ENCODE measurements around the gene ASPSCR1. TPM values are rescaled to one million over a fixed set of nuclear protein-coding genes. Genes with fewer than 3 reads are reported as not detected.

ASPSCR1 gene
- total and polyA plus RNA-seq, 9 of the 15 experiments (the other 6 are each of a cell fraction or from before 2014, with no cell fraction given) = 0.90 to 36.9 (median 11.6) TPM

DNA sequence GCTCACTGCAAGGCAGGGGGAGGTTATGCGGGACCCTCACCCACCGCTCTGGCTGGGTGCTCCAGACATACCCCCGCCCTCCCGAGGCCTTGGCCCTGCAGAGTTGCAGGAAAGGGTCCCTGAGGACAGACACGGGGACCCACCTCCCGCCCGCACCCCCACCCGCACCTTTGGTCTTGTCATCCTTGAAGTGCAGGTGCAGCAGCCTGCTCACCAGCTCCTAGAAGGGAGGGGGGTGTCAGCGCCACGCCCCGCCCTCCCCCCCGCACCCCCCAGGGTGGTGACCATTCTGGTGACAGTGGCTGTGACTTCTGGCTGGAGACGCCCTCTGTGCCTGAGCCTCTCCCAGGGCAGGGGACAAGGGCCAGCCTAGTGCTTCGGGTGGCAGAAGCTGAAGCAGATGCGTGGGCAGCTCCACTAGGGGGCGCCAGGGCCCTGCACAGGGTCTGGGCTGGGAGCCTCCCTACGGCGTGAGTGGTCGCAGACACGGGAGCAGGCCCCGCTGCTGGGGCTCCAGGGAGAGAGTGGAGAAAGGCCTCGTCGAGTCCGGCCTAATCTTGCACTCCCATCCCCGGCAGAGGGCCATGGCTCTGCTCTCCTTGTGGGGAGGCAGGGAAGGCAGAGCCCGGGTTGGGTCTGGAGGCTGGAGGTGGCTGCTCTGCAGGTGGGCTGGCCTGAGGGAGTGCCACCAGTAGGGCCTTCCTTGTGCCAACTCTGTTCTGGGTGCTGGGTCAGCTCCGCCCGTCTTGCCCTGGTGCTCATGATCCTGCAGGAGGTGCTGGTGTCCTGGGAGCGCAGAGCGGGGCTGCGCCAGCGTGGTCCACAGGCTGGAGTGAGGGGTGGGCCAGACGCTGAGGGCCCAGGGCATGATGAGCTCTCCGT, 42.5 kb downstream of the ASPSCR1 start (continued):
- TF ChIP-seq, protein P1, sequence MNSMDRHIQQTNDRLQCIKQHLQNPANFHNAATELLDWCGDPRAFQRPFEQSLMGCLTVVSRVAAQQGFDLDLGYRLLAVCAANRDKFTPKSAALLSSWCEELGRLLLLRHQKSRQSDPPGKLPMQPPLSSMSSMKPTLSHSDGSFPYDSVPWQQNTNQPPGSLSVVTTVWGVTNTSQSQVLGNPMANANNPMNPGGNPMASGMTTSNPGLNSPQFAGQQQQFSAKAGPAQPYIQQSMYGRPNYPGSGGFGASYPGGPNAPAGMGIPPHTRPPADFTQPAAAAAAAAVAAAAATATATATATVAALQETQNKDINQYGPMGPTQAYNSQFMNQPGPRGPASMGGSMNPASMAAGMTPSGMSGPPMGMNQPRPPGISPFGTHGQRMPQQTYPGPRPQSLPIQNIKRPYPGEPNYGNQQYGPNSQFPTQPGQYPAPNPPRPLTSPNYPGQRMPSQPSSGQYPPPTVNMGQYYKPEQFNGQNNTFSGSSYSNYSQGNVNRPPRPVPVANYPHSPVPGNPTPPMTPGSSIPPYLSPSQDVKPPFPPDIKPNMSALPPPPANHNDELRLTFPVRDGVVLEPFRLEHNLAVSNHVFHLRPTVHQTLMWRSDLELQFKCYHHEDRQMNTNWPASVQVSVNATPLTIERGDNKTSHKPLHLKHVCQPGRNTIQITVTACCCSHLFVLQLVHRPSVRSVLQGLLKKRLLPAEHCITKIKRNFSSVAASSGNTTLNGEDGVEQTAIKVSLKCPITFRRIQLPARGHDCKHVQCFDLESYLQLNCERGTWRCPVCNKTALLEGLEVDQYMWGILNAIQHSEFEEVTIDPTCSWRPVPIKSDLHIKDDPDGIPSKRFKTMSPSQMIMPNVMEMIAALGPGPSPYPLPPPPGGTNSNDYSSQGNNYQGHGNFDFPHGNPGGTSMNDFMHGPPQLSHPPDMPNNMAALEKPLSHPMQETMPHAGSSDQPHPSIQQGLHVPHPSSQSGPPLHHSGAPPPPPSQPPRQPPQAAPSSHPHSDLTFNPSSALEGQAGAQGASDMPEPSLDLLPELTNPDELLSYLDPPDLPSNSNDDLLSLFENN (IDR thresholded peaks at IDR 0.05; ENCODE audit: low read depth in 2 of 2, low read length in 2 of 2) = no peak
- no peak for TF ChIP-seq BRD9 (IDR thresholded peaks at IDR 0.05; ENCODE audit: low read depth, partially characterized antibody)
- TF ChIP-seq ATF7 (IDR thresholded peaks at IDR 0.05) = no peak
- TF ChIP-seq CHCHD3 (CRISPR knock-in tag; IDR thresholded peaks at IDR 0.05) = no peak
- TF ChIP-seq ZNF24 (IDR thresholded peaks at IDR 0.05) = no peak
- no peak for TF ChIP-seq CBX8 (IDR thresholded peaks at IDR 0.05; ENCODE audit: borderline replicate concordance, extremely low read depth, low read depth, low read length, poor library complexity, severe bottlenecking)
- TF ChIP-seq, protein P2, sequence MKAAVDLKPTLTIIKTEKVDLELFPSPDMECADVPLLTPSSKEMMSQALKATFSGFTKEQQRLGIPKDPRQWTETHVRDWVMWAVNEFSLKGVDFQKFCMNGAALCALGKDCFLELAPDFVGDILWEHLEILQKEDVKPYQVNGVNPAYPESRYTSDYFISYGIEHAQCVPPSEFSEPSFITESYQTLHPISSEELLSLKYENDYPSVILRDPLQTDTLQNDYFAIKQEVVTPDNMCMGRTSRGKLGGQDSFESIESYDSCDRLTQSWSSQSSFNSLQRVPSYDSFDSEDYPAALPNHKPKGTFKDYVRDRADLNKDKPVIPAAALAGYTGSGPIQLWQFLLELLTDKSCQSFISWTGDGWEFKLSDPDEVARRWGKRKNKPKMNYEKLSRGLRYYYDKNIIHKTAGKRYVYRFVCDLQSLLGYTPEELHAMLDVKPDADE (conservative IDR thresholded peaks at IDR 0.05; ENCODE audit: control insufficient read depth, low read depth, low read length) = no peak
- TF ChIP-seq CEBPB (tag; IDR thresholded peaks at IDR 0.05) = no peak
- TF ChIP-seq ZNF436 (CRISPR knock-in tag; IDR thresholded peaks at IDR 0.05) = no peak
- TF ChIP-seq SRSF9 (IDR thresholded peaks at IDR 0.05; ENCODE audit: borderline replicate concordance, low read depth, low read length) = no peak
- no peak for TF ChIP-seq ZNF354B (CRISPR knock-in tag; IDR thresholded peaks at IDR 0.05)
- TF ChIP-seq HDAC6 (IDR thresholded peaks at IDR 0.05; ENCODE audit: low read depth, low read length) = no peak
- no peak for TF ChIP-seq NFRKB (IDR thresholded peaks at IDR 0.05; ENCODE audit: low read depth)
- TF ChIP-seq, protein P3, sequence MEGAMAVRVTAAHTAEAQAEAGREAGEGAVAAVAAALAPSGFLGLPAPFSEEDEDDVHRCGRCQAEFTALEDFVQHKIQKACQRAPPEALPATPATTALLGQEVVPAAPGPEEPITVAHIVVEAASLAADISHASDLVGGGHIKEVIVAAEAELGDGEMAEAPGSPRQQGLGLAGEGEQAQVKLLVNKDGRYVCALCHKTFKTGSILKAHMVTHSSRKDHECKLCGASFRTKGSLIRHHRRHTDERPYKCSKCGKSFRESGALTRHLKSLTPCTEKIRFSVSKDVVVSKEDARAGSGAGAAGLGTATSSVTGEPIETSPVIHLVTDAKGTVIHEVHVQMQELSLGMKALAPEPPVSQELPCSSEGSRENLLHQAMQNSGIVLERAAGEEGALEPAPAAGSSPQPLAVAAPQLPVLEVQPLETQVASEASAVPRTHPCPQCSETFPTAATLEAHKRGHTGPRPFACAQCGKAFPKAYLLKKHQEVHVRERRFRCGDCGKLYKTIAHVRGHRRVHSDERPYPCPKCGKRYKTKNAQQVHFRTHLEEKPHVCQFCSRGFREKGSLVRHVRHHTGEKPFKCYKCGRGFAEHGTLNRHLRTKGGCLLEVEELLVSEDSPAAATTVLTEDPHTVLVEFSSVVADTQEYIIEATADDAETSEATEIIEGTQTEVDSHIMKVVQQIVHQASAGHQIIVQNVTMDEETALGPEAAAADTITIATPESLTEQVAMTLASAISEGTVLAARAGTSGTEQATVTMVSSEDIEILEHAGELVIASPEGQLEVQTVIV (CRISPR knock-in tag; IDR thresholded peaks at IDR 0.05; ENCODE audit: borderline replicate concordance) = no peak
- TF ChIP-seq EWSR1 (IDR thresholded peaks at IDR 0.05; ENCODE audit: borderline replicate concordance, low read depth, partially characterized antibody) = no peak
- peak in 1 of 3 experiments; percentile 30 for TF ChIP-seq YY1 (IDR thresholded peaks at IDR 0.05; ENCODE audit: borderline replicate concordance in 1 of 3, control insufficient read depth in 1 of 3, extremely low read depth in 1 of 3, insufficient read depth in 3 of 3, insufficient read length in 1 of 3, insufficient replicate concordance in 2 of 3, low read depth in 1 of 3, low read length in 2 of 3)
- no peak for TF ChIP-seq GATAD2B (IDR thresholded peaks at IDR 0.05; ENCODE audit: borderline replicate concordance)
- TF ChIP-seq TCF7L2 (IDR thresholded peaks at IDR 0.05; ENCODE audit: low read depth, low read length) = no peak

All from K562 (cell line).